LNCaP clone FGC (cell line): Measurements from ENCODE around the gene ZNF831.

Source experiments
- DNase-seq: peaks from one replicate; pipeline ENCODE4 v3.0.0-alpha.2; 2011; ENCODE audit warnings: low read depth
- H3K4me3 ChIP-seq: 2 replicates; pipeline ENCODE4 v1.5.1; 2011; ENCODE audit warnings: mild to moderate bottlenecking, low read depth, low read length, control low read depth
- TF ChIP-seq, protein P1 (sequence below): IDR thresholded peaks from 2 replicates; pipeline ENCODE4 v1.5.1; 2012; ENCODE audit warnings: mild to moderate bottlenecking; ENCODE audit not compliant: control insufficient read depth, insufficient read depth; ENCODE audit errors: extremely low read depth

The ZNF831 gene

DNA sequence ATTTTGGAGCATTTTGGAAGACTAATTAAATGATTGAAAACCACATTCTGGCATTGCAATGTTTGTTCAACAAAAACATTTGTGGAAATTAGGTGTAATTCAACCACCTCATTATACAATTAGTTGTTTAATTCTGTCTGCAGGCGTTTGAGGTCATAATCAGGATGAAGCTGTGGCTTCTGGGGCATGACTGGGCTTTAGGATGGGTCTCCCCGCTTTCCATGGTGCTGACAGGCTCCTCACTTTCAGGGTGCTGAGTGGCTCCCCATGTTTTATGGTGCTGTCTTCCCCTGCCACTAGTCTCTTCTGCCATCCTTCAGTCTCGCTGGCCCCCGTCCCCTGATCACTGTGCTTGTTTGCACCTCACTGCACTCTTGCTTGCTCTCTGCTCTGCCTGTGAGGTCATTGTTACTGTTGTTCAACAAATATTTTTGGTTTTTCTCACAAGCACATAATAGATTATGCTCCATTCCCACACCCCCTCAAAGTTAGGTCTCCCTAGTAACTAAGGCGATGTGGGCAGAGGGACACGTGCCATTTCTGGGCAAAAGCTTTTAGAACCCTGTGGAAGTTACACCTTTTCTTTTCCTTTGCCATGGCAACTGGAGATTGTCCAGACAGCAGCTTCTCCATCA lies 25.4 kb upstream of the ZNF831 start:
- H3K4me3 ChIP-seq: no peak overlapping the region
- no peak for DNase-seq
- TF ChIP-seq, protein P1, sequence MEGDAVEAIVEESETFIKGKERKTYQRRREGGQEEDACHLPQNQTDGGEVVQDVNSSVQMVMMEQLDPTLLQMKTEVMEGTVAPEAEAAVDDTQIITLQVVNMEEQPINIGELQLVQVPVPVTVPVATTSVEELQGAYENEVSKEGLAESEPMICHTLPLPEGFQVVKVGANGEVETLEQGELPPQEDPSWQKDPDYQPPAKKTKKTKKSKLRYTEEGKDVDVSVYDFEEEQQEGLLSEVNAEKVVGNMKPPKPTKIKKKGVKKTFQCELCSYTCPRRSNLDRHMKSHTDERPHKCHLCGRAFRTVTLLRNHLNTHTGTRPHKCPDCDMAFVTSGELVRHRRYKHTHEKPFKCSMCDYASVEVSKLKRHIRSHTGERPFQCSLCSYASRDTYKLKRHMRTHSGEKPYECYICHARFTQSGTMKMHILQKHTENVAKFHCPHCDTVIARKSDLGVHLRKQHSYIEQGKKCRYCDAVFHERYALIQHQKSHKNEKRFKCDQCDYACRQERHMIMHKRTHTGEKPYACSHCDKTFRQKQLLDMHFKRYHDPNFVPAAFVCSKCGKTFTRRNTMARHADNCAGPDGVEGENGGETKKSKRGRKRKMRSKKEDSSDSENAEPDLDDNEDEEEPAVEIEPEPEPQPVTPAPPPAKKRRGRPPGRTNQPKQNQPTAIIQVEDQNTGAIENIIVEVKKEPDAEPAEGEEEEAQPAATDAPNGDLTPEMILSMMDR: no peak

DNA sequence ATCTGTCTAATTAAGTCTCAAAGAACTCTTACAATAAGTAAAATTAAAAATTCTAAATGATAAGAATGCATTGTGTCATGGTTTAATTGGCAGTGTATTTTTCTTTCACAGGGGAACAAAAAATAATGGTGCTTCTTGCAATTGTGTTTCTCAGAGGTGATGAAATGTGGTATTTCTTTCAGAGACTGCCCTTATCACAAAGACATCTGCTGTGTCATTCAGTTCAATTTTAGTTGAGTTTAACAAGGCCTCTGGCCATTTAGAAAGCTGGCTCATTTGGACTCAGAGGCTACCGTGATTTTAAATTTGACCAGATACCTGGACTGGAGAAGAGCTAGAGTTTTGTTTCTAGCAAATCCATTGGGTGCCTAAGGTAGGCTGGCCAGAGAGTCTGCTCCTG lies 23.6 kb upstream of the ZNF831 start:
- TF ChIP-seq, protein P1: no peak
- H3K4me3 ChIP-seq: no peak overlapping the region
- DNase-seq: no peak

DNA sequence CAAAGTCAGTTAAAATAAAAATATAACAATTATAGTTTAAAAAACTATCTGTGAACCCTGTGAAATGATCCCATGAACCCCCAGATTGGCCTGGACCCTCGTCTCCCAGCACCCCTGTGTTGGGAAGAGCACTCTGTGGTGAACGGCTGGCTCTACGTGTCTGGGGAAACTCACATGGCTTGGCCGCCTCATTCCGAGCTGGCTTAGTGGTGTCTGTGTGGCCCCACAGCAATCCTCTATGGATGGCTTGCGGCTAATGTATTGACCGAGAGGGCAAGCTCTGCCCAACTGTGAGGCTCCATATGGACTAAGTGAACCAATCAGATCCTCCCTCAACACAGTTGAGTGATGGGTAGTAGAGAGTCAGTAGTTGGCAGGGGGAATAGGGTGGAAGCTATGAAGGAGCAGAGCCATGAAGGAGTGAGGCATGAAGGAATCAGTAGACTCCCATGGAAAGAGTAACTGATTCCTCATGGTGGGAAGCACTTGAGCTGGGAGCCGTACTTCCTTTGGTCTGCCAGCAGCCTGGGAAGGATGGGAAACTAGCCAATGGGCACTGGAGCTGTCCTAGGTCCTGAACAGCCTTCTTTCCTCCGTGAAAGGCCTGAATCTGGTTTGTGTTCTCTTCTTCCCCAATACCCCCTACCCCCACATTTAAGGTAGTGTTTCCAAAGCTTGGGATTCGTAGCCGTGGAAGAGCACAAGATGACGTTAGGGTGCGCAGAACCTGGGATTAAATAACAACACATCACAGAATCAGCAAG lies 21.6 kb upstream of the ZNF831 start:
- no peak overlapping the region for H3K4me3 ChIP-seq
- DNase-seq: no peak
- TF ChIP-seq, protein P1: no peak

DNA sequence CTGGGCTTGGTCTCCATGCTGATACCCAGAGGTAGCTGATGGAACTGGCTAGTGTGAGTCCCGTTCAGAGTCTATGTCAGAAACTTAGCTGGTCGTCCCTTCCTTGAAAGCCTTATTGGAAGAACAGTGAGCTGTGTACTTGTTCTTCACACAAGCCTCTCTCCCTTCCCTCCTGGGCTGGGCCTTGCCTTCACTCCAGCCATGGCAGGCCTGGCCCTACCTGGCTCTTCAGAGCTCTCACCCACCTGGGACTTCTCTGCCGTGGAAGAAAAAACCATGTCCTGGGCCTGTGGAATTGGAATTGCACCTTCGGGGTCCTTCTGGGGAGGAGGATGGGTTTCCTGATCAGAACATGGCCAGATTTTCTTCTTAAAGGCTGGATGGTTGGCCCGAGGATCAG lies 20.3 kb upstream of the ZNF831 start:
- H3K4me3 ChIP-seq: no peak overlapping the region
- TF ChIP-seq, protein P1: no peak
- no peak for DNase-seq

DNA sequence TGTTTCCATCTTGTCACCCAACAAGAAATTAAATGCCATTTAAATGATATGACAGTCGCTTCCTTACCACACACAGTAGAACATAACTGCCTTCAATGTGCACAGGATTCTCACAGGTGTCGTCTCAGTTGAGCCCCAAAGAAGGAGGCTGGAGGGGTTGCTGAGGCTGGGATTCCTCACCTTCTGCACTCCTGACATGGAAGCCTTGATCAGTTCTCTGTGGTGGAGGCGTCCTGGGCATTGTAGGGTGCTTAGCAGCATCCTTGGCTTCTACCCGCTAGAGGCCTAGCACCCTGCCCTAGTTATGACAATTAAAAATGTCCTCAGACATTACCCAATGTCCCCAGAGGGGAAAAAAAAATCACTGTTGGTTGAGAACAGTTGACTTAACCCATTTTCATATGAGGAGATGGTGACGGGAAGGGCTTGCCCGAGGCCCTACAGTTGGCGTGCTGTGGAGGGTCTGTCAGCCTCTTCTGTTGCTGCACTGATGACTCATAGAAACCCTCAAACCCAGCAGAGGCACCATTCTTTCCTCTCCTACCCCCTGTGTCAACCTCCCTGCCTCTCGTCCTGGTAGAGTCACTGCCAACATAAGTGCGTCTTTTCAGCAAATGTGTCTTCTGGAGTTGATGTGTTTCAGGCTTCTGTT lies 19.3 kb upstream of the ZNF831 start:
- DNase-seq: no peak

DNA sequence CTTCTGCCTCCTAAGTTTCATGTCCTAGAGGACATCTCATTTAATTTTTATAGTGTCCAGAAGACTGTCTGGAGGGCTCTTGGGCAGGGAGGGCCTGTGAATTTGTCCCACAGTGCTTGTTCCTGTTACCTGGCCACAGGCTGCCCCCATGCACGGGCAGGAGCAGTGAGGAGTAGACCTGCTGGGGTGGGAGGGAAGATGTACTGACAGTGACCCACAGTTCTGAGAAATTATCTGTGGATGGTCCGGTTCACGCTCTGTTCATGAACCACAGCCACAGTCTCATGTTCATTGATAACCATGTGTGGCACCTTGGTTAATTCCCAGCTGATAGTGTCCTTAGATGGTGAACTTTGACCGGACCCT lies 18.8 kb upstream of the ZNF831 start:
- no peak overlapping the region for H3K4me3 ChIP-seq
- TF ChIP-seq, protein P1: no peak
- no peak for DNase-seq

More for the DNA sequence above, 19.3 kb upstream of the ZNF831 start:
- TF ChIP-seq, protein P1: no peak
- H3K4me3 ChIP-seq: no peak overlapping the region
